ENCODE data around the gene MYO7A.

MYO7A gene

GRCh38 chr11:77211594-77212251 is 83.7 kb downstream of the MYO7A start:
- no peak for DNase-seq (ENCODE audit: low spot score)

GRCh38 chr11:77212314-77213007 is 84.4 kb downstream of the MYO7A start:
- DNase-seq (ENCODE audit: low spot score) = no peak
- no peak for TF ChIP-seq CTCF (IDR thresholded peaks at IDR 0.05; ENCODE audit: extremely low read depth, missing control alignments)

More at GRCh38 chr11:77211594-77212251, 83.7 kb downstream of the MYO7A start:
- no peak for TF ChIP-seq CTCF (IDR thresholded peaks at IDR 0.05; ENCODE audit: extremely low read depth, missing control alignments)

GRCh38 chr11:77213029-77213579 is 85.1 kb downstream of the MYO7A start:
- no peak for DNase-seq (ENCODE audit: low spot score)

GRCh38 chr11:77213589-77214428 is 85.8 kb downstream of the MYO7A start:
- no peak for DNase-seq (ENCODE audit: low spot score)
- no peak for TF ChIP-seq CTCF (IDR thresholded peaks at IDR 0.05; ENCODE audit: extremely low read depth, missing control alignments)

More at GRCh38 chr11:77213029-77213579, 85.1 kb downstream of the MYO7A start:
- no peak for TF ChIP-seq CTCF (IDR thresholded peaks at IDR 0.05; ENCODE audit: extremely low read depth, missing control alignments)

- TF ChIP-seq CTCF (IDR thresholded peaks at IDR 0.05; ENCODE audit: extremely low read depth, missing control alignments) = no peak
These were observed 86.5 kb downstream of the MYO7A start for GRCh38 chr11:77214557-77214956.

GRCh38 chr11:77215106-77215505 is 87.1 kb downstream of the MYO7A start:
- no peak for DNase-seq (ENCODE audit: low spot score)
- TF ChIP-seq CTCF (IDR thresholded peaks at IDR 0.05; ENCODE audit: extremely low read depth, missing control alignments) = no peak

More at GRCh38 chr11:77214557-77214956, 86.5 kb downstream of the MYO7A start:
- no peak for DNase-seq (ENCODE audit: low spot score)

Data from GM20000 (cell line).